ENCODE measurements around the gene CACNA1H.

Gene CACNA1H

GRCh38 chr16:1150511-1150982, 2.4 kb upstream of the CACNA1H start:
- TF ChIP-seq, protein P1, sequence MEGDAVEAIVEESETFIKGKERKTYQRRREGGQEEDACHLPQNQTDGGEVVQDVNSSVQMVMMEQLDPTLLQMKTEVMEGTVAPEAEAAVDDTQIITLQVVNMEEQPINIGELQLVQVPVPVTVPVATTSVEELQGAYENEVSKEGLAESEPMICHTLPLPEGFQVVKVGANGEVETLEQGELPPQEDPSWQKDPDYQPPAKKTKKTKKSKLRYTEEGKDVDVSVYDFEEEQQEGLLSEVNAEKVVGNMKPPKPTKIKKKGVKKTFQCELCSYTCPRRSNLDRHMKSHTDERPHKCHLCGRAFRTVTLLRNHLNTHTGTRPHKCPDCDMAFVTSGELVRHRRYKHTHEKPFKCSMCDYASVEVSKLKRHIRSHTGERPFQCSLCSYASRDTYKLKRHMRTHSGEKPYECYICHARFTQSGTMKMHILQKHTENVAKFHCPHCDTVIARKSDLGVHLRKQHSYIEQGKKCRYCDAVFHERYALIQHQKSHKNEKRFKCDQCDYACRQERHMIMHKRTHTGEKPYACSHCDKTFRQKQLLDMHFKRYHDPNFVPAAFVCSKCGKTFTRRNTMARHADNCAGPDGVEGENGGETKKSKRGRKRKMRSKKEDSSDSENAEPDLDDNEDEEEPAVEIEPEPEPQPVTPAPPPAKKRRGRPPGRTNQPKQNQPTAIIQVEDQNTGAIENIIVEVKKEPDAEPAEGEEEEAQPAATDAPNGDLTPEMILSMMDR (IDR thresholded peaks at IDR 0.05): no peak
- no peak for TF ChIP-seq ZFX (IDR thresholded peaks at IDR 0.05; ENCODE audit: borderline replicate concordance)
- no peak overlapping the region for H3K27ac ChIP-seq

DNA sequence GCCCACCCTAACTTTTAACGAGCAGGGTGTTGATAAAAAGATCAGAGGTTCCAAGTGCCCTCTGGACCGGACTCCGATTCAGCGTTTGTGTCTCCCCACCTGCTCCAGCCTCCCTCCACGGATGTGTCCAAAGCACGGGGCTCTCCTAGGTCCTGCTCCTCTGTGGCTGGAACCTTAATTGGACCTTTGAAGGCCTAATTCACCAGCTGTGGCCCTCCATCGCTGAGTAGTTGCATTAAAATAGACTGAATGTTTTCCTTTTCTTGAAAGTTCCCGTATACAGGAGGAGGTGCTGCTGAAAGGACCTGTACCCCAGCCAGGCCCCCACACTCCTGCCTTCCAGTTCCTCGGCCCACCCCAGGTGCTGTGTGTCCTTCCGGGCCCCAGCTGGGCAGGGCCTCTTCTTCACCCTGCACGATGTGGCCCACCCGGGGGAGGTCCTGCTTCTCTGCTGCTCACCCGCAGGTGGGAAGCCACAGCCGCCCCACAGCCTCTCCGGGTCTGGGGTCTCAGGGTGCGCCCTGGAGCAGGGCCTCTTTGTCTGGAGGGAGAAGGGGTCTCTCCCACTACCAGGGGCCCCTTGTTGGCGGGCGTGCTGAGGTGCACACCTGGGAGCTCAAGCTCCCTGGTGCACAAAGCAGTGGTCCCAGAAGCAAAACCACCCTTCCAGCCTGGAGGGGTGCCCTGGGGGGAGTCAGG, 1.3 kb upstream of the CACNA1H start:
- no peak overlapping the region for H3K27ac ChIP-seq
- TF ChIP-seq, protein P1 (IDR thresholded peaks at IDR 0.05): no peak
- no peak for TF ChIP-seq ZFX (IDR thresholded peaks at IDR 0.05; ENCODE audit: borderline replicate concordance)

GRCh38 chr16:1152123-1152638, 725 bp upstream of the CACNA1H start:
- no peak overlapping the region for H3K27ac ChIP-seq
- TF ChIP-seq ZFX (IDR thresholded peaks at IDR 0.05; ENCODE audit: borderline replicate concordance): no peak

GRCh38 chr16:1153480-1154160, 714 bp downstream of the CACNA1H start:
- TF ChIP-seq, protein P1 (IDR thresholded peaks at IDR 0.05): no peak
- TF ChIP-seq ZFX (IDR thresholded peaks at IDR 0.05; ENCODE audit: borderline replicate concordance): no peak
- H3K27ac ChIP-seq: no peak overlapping the region

DNA sequence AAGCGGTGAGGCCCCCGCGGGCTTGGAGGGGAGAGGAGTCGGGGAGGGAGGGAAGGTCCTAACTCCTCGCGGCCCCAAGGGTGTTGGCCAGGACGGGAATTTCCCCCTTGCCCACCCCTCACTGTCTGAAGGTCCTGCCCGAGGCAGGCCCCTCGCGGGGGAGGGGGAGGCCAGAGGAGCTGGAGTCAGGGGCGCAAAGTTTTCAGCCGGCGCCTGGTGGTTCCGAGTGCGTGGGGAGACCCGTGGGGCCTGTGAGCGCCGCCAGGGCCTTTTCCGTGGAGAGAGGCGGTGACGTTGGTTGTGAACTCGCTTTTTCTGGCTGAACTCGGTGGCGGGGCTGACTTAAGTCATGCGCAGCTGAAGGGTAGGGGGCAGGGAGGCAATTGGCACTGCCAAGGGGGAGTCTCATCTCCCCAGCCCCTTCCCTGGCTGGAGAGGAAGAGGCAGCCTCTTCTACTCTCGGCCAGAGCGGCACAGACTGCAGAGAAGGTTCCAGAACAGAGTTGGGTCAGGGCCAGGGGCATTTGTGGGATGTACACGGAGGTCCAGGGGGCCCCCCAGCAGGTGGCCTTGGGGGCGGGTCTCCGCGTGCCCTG, 1.5 kb downstream of the CACNA1H start:
- TF ChIP-seq, protein P1 (IDR thresholded peaks at IDR 0.05): no peak
- no peak for TF ChIP-seq ZFX (IDR thresholded peaks at IDR 0.05; ENCODE audit: borderline replicate concordance)

GRCh38 chr16:1154887-1155331, 2.0 kb downstream of the CACNA1H start:
- no peak overlapping the region for H3K27ac ChIP-seq
- TF ChIP-seq, protein P1 (IDR thresholded peaks at IDR 0.05): no peak
- TF ChIP-seq ZFX (IDR thresholded peaks at IDR 0.05; ENCODE audit: borderline replicate concordance): no peak

More for the DNA sequence above, 1.5 kb downstream of the CACNA1H start:
- no peak overlapping the region for H3K27ac ChIP-seq

DNA sequence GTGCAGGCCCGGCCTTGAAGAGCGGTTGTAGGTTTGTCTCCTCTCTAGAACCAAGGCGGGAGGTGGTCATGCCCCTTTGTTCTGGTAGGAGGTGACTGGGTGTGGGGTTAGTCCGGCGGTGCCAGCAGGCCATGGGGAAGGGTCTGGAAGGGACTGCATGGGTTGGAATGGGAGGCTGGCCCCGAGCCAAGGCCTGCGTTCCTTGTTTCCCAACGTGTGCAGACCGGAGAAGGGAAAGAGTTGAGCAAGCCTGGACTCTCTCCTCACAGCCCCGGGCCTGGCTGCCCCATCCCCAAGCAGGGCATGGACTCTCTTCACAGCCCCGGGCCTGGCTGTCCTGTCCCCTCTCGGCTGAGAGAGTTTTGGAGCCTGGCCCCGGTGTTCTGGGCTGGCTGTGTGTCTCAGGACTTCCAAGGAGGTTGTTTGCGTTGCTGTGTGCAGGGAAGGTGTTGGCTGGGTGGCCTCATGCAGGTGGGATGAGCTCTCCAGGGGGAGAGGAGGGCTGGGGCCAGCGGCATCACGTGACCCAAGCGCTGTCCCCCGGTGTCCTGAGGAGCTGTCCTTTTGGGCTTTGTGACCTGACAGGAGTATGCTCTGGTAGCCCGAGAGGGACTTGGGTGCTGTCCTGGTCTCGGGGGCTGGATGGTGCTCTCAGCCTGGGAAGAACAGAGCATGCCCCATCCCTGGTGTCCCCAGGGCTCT, 2.6 kb downstream of the CACNA1H start:
- TF ChIP-seq ZFX (IDR thresholded peaks at IDR 0.05; ENCODE audit: borderline replicate concordance): no peak
- TF ChIP-seq, protein P1 (IDR thresholded peaks at IDR 0.05): no peak
- no peak overlapping the region for H3K27ac ChIP-seq
